Kidney glomerular epithelial cell (primary cell): Measurements from ENCODE around the gene COP1.

Source experiments
- DNase-seq: peaks from one replicate; lab custom pipeline; 2025; lab: John Stamatoyannopoulos, UW

The COP1 gene

GRCh38 chr1:175963740-175964139 lies 243.3 kb downstream of the COP1 start:
- DNase-seq, result no peak

GRCh38 chr1:175960169-175960568 lies 246.9 kb downstream of the COP1 start:
- DNase-seq, result no peak

- no peak for DNase-seq
Observed at GRCh38 chr1:175951627-175952026, 255.5 kb downstream of the COP1 start.

- no peak for DNase-seq
Observed at GRCh38 chr1:175947771-175948170, 259.3 kb downstream of the COP1 start.

DNA sequence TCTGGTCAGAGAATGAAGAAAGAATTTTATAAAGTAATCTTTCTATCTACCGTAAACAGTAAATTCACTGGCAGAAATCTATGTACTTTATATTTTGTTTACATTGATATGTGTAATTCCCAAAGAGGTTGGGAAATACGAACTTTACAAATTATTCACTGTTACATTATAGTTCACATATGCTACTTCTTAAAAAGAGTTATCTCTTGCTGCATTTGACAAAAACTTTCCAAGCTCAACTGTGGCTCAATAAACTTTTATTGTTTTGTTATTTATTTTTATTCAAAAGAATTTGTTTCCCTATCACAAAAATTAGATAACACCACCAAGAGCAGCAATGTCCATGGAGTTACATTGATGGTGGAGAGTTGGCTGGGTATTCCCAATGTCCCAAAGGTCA lies 262.5 kb downstream of the COP1 start:
- DNase-seq, result no peak

DNA sequence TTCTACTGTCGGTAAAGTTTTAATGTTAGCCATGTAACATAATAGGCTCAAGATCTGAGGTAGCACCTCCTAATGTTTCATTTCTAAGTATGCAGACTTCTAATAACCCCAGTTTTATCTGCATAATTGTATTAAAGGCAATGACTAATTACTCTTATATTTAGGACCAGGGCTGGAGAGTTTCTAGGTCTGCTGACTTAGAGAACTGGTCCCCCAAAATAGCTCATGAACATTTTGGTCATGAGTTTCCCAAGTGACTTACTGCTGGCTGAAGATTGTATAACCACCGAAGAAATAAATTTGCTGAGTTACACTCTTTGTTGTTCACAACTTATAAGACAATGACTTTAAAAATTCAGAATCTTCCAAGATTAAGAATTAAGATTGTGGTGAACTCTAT lies 265.9 kb downstream of the COP1 start:
- DNase-seq, result no peak

DNA sequence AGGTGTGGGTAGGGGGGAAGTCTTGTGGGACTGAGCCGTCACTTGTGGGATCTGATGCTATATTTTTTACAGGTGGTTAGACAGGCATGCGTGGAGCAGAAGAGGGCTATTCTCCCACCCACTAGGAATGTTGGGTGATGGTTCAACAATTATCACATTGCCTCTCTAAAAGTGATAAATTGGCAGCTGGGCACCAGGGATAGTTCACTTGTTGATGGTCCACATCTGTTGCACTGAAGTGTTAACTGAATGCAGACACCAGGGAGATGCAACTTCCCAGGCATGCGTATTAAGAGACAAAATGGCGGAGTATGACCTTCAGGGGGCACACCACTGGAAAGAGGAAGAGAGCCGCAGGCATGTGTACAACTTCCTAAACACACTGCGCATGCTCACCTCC lies 270.4 kb downstream of the COP1 start:
- no peak for DNase-seq

- no peak for DNase-seq
Observed at GRCh38 chr1:175935566-175936115, 271.4 kb downstream of the COP1 start.

DNA sequence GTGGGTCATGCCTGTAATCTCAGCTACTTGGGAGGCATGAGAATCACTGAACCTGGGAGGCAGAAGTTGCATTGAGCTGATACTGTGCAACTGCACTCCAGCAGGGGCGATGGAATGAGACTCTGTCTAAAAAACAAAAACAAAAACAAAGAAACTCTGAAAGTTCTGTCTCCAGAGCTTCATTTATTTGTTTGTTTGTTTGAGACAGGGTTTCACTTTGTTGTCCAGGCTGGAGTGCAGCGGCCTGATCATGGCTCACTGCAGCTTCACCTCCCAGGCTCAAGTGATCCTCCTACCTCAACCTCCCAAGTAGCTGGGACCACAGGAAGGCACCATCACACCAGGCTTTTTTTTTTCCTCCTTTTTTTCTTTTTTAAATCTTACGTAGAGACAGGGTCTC lies 271.9 kb downstream of the COP1 start:
- DNase-seq, result no peak

DNA sequence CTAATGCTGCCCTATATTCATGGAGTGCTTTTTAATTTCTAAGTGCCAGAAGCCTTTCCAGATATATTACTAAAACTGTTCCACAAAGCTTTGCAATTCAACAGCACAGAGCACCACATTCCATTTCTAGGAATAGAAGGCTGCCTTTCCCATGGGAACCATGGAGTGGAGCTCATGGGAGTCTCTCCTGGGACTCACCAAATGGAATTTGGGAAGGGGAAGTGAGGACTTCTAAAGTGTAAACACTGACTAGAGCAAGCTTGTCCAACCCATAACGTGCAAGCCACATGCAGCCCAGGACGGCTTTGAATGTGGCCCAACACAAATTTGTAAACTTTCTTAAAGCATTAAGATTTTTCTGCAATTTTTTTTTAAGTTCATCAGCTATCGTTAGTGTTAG lies 273.3 kb downstream of the COP1 start:
- DNase-seq, result no peak

DNA sequence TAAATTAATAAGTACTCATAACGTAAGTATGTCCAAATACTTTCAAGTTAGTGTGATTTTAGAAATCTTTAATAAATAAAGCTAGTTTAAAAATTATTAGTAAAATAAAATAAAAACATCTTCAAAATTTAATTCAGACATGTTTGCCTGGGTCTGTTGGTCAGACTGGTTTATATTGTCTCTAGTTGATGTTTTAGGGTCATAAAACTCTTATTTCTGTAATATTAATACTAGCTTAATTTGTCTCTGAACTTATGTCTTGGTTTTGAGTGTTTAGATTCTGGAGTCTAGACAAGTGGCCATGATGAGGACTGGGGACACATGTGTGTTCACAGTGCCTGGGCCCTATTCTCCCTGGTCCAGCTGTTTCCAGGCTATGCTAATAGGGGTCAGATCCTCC lies 279.1 kb downstream of the COP1 start:
- DNase-seq, result no peak

DNA sequence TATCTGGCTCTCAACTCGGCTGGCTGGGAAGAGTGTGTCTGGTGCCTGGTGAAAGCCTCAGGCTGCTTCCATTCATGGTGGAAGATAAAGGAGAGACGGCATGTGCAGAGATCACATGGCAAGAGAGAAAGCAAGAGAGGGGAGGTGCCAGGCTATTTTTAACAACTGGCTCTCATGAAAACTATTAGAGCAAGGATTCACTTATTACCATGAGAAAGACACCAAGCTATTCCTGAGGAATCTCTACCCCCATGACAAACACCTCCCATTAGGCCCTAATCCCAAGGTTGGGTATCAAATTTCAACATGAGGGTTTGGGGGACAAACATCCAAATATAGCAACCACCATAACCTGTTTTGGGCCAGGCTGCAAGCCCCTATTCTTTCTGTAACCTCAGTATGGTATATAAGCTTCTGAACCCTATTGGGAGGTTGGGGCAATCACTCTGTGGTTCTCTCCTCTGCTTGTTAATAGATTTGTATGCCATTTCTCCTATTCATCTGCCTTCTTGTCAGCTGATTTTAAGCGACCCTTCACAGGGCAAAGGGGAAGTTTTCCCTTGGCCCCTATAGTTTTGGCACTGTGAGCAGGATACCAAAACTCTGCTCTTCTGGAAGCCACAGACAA lies 284.7 kb downstream of the COP1 start:
- no peak for DNase-seq

DNA sequence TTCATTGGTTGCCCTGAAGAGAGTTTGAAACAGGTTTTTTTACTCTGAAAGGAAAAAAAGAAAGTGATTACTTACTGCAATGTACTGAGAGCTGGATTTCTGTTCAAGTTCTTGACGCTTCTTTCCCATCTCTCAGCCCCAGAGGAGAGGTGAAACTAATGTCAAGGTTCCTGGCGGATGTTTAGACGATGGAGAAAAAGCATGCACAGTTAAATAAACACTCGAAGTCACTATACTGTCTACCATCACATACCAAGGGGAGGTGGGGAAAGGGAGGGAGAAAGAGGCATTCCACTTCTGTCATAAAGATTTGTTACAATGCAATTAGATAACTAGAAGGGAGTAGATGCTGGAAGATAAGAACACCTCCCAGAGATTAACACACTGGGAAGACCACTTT lies 286.7 kb downstream of the COP1 start:
- DNase-seq, result no peak

GRCh38 chr1:175919001-175919400 lies 288.1 kb downstream of the COP1 start:
- DNase-seq, result no peak

DNA sequence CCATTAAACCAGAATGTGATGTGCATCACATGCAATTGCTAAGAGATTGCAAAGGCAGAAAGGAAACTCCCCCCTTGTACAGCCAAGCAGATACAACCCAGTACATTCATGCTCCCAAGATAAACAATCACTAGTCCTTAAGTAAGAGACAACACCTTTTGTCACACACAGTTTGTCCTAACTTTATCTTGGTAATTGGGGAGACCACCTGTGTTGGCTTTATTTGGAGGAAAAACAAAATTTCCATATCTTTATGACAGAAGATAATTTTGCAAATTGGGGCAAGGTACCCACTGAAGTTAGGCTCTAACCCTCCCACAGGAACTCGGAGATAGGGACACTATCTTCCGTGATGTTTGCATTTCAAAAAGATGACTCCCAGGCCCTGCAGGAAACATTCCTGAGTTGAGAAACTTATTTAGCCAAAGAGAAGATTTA lies 288.7 kb downstream of the COP1 start:
- DNase-seq, result no peak

DNA sequence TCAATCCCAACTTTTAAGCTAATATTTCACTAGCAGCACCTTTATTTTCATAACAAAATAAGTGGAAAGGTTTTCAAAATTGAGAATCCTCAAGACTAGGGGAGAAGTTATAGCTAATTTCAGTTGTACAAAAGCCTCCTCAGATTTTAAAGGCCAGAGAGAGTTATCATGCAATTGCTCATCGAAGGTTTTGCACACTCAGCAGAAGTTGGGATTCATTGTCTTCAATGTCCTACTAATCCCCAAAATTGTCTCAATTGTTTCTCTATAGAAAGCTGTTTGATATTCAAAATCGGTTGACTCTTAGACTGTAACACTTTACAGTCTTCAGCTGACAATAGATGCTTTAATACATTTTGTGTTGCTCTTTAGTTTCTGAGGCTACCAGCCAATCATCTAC lies 293.0 kb downstream of the COP1 start:
- no peak for DNase-seq

GRCh38 chr1:175911138-175911537 lies 295.9 kb downstream of the COP1 start:
- no peak for DNase-seq

- DNase-seq, result no peak
Observed at GRCh38 chr1:175906370-175906769, 300.7 kb downstream of the COP1 start.

GRCh38 chr1:175904808-175905207 lies 302.3 kb downstream of the COP1 start:
- DNase-seq, result no peak

GRCh38 chr1:175902281-175902680 lies 304.8 kb downstream of the COP1 start:
- no peak for DNase-seq

DNA sequence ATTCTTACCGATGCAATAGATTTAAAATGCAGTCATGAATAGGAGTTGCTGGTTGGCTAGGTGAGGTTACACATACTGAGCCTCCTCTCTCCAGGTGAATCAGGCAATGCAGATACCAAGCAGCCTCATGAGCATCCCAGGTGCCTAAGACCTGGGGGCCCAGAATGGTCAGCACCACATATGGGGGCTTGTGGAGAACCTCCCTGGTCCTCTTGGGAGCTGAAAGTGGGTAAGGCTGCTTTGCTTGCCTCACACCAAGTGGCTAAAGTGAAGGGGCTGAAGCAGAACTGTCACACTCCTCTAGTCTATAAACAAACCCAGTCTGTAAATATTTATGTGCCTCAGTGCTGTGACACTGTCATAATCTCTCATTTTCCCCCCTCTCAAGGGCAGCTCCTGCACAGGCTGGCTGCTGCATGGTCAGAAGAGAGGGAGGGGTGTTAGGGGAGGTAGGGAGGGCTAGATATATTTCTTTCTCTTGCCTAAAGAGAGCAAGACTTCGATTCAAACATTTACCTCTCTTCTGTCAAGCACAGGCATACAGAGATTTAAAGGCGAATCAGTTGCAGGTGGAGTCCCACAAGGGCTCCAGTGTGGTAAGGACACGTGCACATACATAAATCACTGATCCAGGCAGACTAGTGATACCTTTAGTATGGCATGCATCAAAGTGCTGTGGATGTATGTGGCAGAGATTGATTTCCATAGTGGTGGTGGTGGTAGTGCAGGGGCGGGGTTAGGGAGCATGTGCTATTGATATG lies 305.8 kb downstream of the COP1 start:
- DNase-seq, result no peak

GRCh38 chr1:175900171-175900570 lies 306.9 kb downstream of the COP1 start:
- DNase-seq, result no peak

DNA sequence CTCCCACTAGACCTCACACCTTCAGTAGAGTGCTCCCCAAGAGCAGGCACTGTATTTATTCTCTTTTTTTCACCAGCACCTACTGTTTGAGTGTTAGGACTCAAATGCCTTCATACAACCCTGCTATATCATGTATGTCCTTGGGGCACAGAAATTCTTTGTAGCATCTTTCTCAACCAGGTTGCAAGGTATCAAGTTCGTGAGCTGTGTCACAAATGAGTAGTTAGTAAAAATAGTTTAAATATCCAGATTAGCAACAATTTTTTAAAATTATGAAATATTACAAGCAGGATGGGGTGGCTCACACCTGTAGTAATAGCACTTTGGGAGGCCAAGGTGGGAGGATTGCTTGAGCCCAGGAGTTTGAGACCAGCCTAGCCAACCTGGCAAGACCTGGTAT lies 311.1 kb downstream of the COP1 start:
- DNase-seq, result no peak
